Subcutaneous abdominal adipose tissue (tissue), 5 donors: Measurements from ENCODE around the gene TRIM37.

Experiments
- H3K27ac ChIP-seq: one replicate; pipeline ENCODE4 v1.7.0; 2013; ENCODE audit warnings: low read depth, mild to moderate bottlenecking, inconsistent platforms, low read length, moderate library complexity
- H3K27me3 ChIP-seq, 5 donors: one replicate each; pipeline ENCODE4 v1.7.0; 2013; ENCODE audit warnings: low read length in 5 of 5, inconsistent platforms in 1 of 5; ENCODE audit not compliant: control insufficient read depth in 5 of 5, insufficient read depth in 4 of 5
- H3K36me3 ChIP-seq, 5 donors: one replicate each; pipeline ENCODE4 v1.7.0; 2013; ENCODE audit warnings: low read length in 5 of 5; ENCODE audit not compliant: control insufficient read depth in 5 of 5, insufficient read depth in 5 of 5
- H3K4me1 ChIP-seq, 5 donors: one replicate each; pipeline ENCODE4 v1.7.0; 2013; ENCODE audit warnings: low read length in 5 of 5, mild to moderate bottlenecking in 3 of 5, moderate library complexity in 1 of 5; ENCODE audit not compliant: control insufficient read depth in 5 of 5, insufficient read depth in 5 of 5
- H3K4me3 ChIP-seq, 5 donors: one replicate each; pipeline ENCODE4 v1.7.0; 2013; ENCODE audit warnings: low read length in 5 of 5, low read depth in 1 of 5
- H3K9ac ChIP-seq, 5 donors: one replicate each; pipeline ENCODE4 v1.7.0; 2013; ENCODE audit warnings: low read length in 5 of 5, mild to moderate bottlenecking in 4 of 5, moderate library complexity in 3 of 5
- H3K9me3 ChIP-seq, 5 donors: one replicate each; pipeline ENCODE4 v1.7.0; 2013; ENCODE audit warnings: low read length in 5 of 5; ENCODE audit not compliant: control insufficient read depth in 5 of 5
- donor health status: healthy.
- donor health status: healthy.
- donor health status: healthy.
- donor health status: healthy.
- donor health status: healthy.

Gene TRIM37, protein sequence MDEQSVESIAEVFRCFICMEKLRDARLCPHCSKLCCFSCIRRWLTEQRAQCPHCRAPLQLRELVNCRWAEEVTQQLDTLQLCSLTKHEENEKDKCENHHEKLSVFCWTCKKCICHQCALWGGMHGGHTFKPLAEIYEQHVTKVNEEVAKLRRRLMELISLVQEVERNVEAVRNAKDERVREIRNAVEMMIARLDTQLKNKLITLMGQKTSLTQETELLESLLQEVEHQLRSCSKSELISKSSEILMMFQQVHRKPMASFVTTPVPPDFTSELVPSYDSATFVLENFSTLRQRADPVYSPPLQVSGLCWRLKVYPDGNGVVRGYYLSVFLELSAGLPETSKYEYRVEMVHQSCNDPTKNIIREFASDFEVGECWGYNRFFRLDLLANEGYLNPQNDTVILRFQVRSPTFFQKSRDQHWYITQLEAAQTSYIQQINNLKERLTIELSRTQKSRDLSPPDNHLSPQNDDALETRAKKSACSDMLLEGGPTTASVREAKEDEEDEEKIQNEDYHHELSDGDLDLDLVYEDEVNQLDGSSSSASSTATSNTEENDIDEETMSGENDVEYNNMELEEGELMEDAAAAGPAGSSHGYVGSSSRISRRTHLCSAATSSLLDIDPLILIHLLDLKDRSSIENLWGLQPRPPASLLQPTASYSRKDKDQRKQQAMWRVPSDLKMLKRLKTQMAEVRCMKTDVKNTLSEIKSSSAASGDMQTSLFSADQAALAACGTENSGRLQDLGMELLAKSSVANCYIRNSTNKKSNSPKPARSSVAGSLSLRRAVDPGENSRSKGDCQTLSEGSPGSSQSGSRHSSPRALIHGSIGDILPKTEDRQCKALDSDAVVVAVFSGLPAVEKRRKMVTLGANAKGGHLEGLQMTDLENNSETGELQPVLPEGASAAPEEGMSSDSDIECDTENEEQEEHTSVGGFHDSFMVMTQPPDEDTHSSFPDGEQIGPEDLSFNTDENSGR

DNA sequence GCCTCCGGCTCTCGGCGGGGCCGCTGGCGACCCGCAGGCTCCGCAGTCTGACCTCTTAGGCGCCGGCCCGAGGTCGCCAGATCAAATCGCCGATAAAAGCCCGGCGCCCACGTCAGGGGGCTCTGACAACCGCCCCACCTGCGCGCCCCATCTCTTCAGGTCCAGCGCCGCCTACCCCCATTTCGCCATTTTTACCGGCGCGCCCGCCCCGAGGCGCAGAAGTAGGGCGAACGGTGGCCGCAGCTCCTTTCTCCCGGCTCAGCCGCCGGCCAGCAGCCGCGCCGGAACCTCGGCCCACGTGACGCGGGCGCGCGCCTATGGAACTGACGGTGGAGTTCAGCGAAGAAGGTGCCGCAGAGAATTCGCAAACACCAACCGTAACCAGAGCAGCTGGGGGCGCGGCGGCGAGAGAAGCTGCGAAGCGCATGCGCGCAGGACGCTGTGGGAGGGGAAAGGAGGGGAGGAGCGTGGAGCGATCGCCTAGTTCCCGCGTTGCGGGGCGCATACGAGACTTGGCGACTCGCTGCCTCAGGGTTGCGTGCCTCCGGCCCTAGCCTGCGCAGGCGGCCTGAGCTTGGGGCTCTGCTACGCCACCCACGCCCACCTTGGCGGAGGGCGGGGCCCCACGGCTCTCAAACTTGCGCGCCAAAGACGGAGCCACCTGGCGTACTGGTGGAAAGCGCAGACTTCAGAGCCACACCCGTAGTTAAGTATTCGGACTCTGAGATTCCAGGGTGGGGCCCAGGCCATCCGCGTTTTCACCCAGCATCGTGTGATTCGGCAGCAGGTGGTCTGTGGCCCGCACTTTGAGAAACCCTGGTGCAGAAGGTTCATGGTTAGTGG, at the start of gene TRIM37:
TRIM37 (minus strand) TSS at position 418 of the 843 bp plus-strand sequence. CDS start 419 bp downstream, outside the sequence.
- peak within 1 kb of the TSS; percentile 68 to 99 (median 89) for H3K4me3 ChIP-seq
- H3K27ac ChIP-seq, result peak within 1 kb of the TSS; percentile 89
- H3K4me1 ChIP-seq, result peaks cover 4 to 21% (median 19%) of the 10 kb centered on the region in 5 donors
- H3K9ac ChIP-seq, result peak within 1 kb of the TSS; percentile 81 to 89 (median 88)
- no peaks in the 10 kb centered on the region for H3K9me3 ChIP-seq
- H3K27me3 ChIP-seq, result no peaks in the 10 kb centered on the region
- peaks cover 0 to 7% (median 0%) of the 10 kb centered on the region in 5 donors for H3K36me3 ChIP-seq

DNA sequence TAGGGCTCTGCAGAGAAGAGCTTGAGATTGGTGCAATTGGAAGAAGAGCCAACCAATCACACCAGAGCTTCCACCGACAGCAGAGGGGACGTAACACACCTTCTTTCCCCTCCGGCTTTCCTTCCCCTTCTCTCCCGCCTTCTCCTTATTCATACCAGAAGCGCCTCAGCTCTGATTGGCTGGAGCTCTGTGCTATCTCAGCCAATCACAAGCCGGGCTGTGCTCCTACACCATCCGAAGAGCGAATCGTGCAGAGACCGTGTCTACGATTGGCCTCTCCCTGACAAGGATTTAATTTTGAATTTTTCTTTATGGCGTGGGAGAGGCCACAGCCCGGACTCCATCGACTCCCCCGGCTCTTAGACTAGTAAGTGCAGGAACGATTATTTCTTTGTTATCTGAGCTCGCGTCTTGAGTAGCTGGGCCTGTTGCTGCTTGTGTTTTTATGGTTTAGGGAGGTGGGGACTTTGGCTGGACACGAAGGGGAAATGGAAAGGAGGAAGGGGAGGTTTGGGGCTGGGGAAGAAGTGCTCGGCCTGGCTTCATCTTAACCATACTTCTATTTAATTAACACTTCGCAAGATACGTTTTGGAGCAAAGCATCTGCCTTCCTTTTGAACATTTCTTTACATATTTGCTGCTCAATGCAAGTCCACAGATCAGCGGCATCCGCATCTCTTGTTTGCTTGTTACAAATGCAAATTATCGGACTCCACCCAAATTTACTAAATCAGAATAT, 48.9 kb upstream of the TRIM37 start, which contains the start of gene PRR11:
PRR11 (plus strand) TSS at position 308 of the 739 bp plus-strand sequence. CDS start 14,007 bp downstream, outside the sequence.
- no peaks in the 10 kb centered on the region for H3K9me3 ChIP-seq
- H3K27me3 ChIP-seq, result no peaks in the 10 kb centered on the region
- no peaks in the 10 kb centered on the region for H3K36me3 ChIP-seq
- H3K4me1 ChIP-seq, result peaks cover 3 to 23% (median 17%) of the 10 kb centered on the region in 5 donors
- peak within 1 kb of the TSS; percentile 63 for H3K27ac ChIP-seq
- H3K9ac ChIP-seq, result peak within 1 kb of the TSS; percentile 52 to 80 (median 75)
- peak within 1 kb of the TSS; percentile 81 to 98 (median 89) for H3K4me3 ChIP-seq

DNA sequence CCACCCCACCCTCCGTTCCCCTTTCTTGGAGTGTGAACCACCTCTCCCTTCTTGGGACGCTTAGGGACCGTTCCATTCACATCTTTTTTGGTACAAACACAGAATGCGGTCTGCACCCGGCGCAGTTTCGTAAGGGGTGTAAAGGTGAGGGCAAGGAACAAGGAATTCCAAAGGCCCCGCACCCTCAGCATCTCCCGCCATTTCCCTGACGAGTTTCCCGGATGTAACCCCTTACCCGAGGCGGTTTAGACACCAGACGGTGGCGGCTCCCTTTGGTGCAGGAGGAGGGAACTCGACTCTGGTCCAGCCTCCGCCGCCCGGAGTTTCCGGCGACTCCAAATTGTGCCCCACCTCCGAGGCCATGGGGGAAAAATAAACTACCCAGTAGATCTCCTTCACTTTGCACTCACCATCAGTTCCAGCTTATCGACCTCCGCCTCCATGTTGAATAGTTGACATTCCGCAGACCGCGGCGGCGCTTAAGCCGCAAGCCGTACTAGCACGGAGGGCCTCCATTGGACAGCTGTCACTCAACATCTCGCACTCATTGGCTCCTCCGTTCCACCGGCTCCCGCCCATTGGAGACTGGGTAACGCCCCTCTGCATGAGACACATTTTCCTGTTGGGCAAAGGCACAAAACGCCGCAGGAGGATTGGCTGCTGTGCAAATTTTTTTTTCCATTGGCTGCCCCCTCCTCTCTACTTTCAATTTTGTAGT, 48.2 kb upstream of the TRIM37 start, which contains the start of gene SKA2:
SKA2 (minus strand) TSS at position 466 of the 718 bp plus-strand sequence; CDS start at position 443, 23 bp downstream.
- Histone ChIP-seq H3K9ac (peak within 1 kb of the TSS; percentile 52 to 80 (median 75)), H3K4me1 (peaks cover 3 to 23% (median 17%) of the 10 kb centered on the region in 5 donors), H3K9me3 (no peaks in the 10 kb centered on the region), H3K27me3 (no peaks in the 10 kb centered on the region), H3K4me3 (peak within 1 kb of the TSS; percentile 81 to 98 (median 89)), H3K36me3 (no peaks in the 10 kb centered on the region), H3K27ac (peak within 1 kb of the TSS; percentile 63)

DNA sequence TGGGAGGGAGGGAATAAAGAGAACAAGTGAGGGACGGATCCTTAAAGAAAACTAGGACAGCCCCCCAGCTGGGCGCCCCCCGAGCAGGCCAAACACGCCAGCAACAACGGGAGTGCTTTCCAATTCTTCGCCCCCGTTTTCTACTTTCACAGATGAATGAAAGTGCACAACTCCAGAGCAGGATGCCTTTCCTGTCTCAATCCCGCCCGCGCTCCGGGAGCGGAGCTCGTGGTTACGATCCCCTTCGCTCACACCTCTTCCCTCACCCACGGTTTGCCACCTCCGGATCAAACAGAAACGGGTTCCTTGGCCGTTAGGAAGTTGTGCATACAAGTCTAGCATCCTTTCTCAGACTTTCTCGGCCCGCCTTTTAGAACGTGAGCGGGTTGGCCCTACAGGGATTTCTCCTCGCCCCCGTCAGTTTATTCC, 47.6 kb upstream of the TRIM37 start:
- Histone ChIP-seq H3K9me3 (no peaks in the 10 kb centered on the region), H3K27ac (peak overlapping the region; percentile 63), H3K4me1 (peaks cover 3 to 23% (median 17%) of the 10 kb centered on the region in 5 donors), H3K27me3 (no peaks in the 10 kb centered on the region), H3K9ac (peak overlapping the region; percentile 23 to 80 (median 75)), H3K4me3 (peak overlapping the region; percentile 81 to 98 (median 89)), H3K36me3 (no peaks in the 10 kb centered on the region)

DNA sequence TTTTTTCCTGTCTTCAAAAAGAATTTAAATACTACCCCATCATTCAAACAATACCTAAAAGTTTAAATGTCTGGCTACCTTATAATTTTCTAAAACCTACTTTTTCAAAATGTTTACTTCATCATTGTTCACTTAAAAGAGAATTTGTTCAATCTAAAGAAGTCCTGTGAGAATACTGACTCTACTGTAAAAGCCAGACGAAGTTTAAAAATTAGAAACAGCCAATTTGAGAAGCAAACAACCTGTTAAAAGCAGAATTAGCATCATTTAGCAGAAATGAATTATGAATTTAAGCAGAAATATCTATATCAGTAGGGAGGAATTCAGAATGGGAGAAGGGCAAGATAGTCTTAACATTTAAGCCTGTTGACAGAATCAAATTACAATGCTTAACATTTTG, 46.2 kb upstream of the TRIM37 start:
- Histone ChIP-seq H3K4me1 (peaks cover 3 to 23% (median 17%) of the 10 kb centered on the region in 5 donors), H3K9me3 (no peaks in the 10 kb centered on the region), H3K27ac (no peak overlapping the region), H3K4me3 (no peak overlapping the region), H3K9ac (no peak overlapping the region), H3K27me3 (no peaks in the 10 kb centered on the region), H3K36me3 (no peaks in the 10 kb centered on the region)

DNA sequence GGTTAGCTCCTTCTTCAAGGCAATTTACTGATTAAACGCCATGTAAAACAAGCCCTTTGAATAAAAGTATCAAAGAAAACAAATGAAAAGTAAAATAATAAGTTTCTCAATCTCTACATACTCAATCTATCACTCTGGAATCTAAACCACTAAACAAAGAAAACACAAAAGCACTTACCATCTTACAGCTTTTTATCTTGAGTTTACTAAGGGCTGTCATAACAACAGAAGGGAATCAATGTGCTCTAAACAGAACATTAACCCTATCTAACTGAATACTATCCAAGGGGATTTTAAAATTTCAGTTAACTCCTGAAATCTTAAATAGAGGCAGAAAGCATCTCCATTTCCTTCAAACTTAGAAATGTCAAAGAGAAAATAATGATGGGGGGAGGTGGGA, 44.9 kb upstream of the TRIM37 start:
- H3K27ac ChIP-seq, result no peak overlapping the region
- H3K27me3 ChIP-seq, result no peaks in the 10 kb centered on the region
- no peaks in the 10 kb centered on the region for H3K36me3 ChIP-seq
- no peaks in the 10 kb centered on the region for H3K9me3 ChIP-seq
- H3K4me1 ChIP-seq, result peaks cover 3 to 23% (median 17%) of the 10 kb centered on the region in 5 donors
- peak overlapping the region in 1 of 5 donors; percentile 20 for H3K9ac ChIP-seq
- no peak overlapping the region for H3K4me3 ChIP-seq

DNA sequence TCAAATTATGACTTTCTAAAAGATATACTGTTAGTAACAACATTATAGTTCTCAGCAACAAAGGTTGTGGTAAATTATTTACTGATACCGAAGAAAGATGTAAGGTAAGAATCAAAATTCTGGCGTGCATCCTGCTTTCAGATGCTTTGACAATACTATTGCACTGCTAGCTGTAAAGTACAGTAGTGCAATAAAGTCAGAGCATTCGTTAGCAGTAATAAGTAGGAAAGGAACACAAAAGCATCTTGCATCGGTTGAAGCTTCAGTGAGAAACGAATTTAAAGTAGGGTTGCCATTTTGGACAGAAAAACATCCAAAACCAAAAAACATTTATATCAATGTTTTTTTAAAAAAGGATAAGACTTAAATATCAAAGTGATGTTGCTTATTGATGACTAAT, 44.3 kb upstream of the TRIM37 start:
- Histone ChIP-seq H3K9ac (no peak overlapping the region), H3K36me3 (no peaks in the 10 kb centered on the region), H3K9me3 (no peaks in the 10 kb centered on the region), H3K27me3 (no peaks in the 10 kb centered on the region), H3K27ac (no peak overlapping the region), H3K4me1 (peaks cover 2 to 19% (median 14%) of the 10 kb centered on the region in 5 donors), H3K4me3 (no peak overlapping the region)

DNA sequence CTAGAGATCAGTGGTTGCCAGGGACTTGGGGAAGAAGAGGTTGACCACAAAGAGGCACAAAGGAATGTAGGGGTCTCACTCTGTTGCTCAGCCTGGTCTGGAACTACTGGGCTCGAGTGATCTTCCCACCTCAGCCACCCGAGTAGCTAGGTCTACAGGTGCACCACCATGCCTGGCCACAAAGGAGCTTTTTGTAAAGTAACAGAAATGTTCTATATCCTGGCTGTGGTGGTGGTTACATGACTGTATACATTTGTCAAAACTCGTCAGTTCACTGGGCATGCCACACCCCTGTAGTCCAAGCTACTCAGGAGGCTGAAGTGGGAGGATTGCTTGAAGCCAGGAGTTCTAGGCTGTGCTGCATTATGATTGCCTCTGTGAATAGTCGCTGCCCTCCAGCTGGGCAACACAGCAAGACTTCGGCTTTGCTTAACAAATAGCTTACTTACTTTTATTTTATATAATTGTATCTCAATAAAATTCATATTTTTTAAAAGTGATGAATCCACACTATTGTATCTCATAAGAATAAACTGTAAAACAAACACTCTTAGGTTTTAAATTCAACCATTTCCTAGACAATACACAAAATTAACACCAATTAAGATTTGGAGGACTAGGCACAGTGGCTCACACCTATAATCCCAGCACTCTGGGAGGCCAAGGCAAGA, 43.3 kb upstream of the TRIM37 start:
- H3K4me3 ChIP-seq, result no peak overlapping the region
- no peak overlapping the region for H3K9ac ChIP-seq
- H3K27me3 ChIP-seq, result no peaks in the 10 kb centered on the region
- no peak overlapping the region for H3K27ac ChIP-seq
- H3K9me3 ChIP-seq, result no peaks in the 10 kb centered on the region
- H3K36me3 ChIP-seq, result no peaks in the 10 kb centered on the region
- peaks cover 0 to 14% (median 9%) of the 10 kb centered on the region in 5 donors for H3K4me1 ChIP-seq
